ENCODE measurements around the gene CCDC12. TPM values are rescaled to one million over a fixed set of nuclear protein-coding genes. Genes with fewer than 3 reads are reported as not detected.

CCDC12 gene
- polyA plus RNA-seq (2013, experiment 1 of 2) = 34.0 TPM
- polyA plus RNA-seq (2013, experiment 2 of 2) = 32.3 TPM

DNA sequence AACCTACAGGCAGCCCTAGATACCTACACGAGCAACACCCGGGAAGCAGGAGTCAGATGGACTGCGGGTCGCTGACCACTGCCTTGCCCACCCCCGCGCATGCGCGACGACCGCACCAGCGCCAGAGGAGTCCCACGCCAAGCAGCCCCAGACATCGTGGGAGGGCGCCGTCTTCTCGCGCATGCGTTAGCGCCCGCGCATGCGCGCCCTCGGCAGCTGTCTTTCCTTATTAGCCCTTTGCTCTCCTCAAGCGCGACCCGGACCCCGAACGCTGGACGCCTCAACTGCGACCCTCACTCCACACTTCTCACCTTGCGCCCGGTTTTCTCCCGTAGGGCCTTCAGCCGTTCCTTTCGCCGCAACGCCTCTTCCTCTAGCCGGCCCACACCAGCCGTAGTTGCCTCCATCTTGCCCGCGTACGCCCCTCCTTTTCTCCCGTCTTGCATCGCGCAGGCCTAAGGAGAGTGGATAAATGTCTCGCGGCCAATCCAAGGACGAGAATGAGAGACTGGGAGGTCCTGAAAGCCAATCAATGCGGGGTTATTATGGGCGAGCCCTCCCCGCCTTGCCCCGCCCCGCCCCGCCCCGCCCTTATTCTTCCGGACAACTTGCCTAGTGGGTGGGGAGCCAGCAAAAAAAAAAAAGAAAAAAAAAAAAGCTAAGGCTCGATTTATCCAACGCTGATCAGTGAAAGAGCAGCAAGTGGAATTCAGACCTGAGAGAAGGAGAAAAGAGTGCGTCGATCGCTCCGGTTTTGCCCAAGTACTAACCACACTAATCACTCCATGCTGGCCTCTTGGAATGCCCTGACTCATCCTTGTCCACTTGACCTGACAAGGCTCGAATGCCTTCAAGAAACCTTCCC is at the start of gene CCDC12:
Gene CCDC12 (minus strand): TSS at position 420 of the 865 bp plus-strand sequence. CDS start 13 bp downstream, at position 407.
- peak within 1 kb of the TSS; percentile 95 for H3K27ac ChIP-seq (ENCODE audit: low read depth, low read length, severe bottlenecking)
- H3K9me3 ChIP-seq (ENCODE audit: control insufficient read depth, low read length) = peaks cover 4% of the 10 kb centered on the region
- peaks cover 12% of the 10 kb centered on the region for H3K4me1 ChIP-seq (ENCODE audit: control insufficient read depth, insufficient read depth, low read length, poor library complexity, severe bottlenecking)
- peak within 1 kb of the TSS; percentile 76 for H3K4me3 ChIP-seq (ENCODE audit: extremely low read depth, insufficient read depth, low read length, poor library complexity, severe bottlenecking)
- 0 to 1% methylated on average over 37 to 46 of the region's 64 CpGs for whole genome bisulfite sequencing, 2 experiments (ENCODE audit: insufficient coverage in 2 of 2)
- H3K36me3 ChIP-seq (ENCODE audit: control insufficient read depth, insufficient read depth, low read length) = peaks cover 25% of the 10 kb centered on the region

DNA sequence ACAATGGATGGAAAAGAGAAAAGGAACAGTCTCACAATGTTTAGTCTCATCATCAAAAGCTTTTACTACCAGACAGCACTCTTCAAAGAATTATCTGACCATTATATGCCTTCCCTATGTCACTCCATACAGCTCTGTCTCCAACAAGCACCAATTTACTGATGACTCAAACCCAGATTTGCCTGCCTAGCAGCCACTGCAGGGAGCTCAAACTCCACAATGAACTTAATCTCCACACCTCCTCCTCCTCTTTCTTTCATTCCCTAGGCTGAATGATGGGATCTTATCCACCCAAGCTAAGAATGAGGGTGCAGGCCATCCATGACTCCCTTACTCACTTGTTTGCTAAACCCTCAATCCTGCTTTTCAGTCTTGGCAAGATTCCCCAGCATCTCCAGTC is 48.4 kb upstream of the CCDC12 start:
- no peak overlapping the region for H3K27ac ChIP-seq (ENCODE audit: low read depth, low read length, severe bottlenecking)

DNA sequence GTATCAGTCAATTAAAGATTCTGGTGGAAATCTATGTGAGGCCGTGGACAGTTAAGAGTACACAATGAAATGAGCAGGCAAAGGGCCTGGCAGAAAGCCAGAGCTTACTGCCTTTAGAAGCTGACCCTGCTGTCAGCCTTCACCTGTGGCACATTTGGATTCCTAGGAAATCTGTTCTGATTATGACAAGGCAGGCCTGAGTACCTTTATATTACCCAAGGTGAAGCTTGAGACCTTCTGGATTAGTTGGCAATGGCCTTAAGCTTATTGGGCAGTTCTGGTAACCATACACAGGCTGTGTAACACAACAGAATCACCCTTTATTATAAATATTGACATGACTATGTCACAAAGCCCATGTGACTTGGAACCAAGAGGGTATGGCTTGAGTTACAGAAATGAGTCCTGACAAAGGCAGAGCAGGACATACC is 46.1 kb upstream of the CCDC12 start:
- Histone ChIP-seq H3K9me3 (ENCODE audit: control insufficient read depth, low read length) (no peaks in the 10 kb centered on the region), H3K27ac (ENCODE audit: low read depth, low read length, severe bottlenecking) (no peak overlapping the region), H3K4me1 (ENCODE audit: control insufficient read depth, insufficient read depth, low read length, poor library complexity, severe bottlenecking) (peaks cover 5% of the 10 kb centered on the region), H3K4me3 (ENCODE audit: extremely low read depth, insufficient read depth, low read length, poor library complexity, severe bottlenecking) (no peak overlapping the region), H3K36me3 (ENCODE audit: control insufficient read depth, insufficient read depth, low read length) (peaks cover 27% of the 10 kb centered on the region)
- WGBS, 2 experiments (ENCODE audit: insufficient coverage in 2 of 2) = 100% methylated on average over 1 of the region's 1 CpG

More for the DNA sequence above, 48.4 kb upstream of the CCDC12 start:
- Histone ChIP-seq H3K4me3 (ENCODE audit: extremely low read depth, insufficient read depth, low read length, poor library complexity, severe bottlenecking) (no peak overlapping the region), H3K36me3 (ENCODE audit: control insufficient read depth, insufficient read depth, low read length) (peaks cover 21% of the 10 kb centered on the region), H3K4me1 (ENCODE audit: control insufficient read depth, insufficient read depth, low read length, poor library complexity, severe bottlenecking) (peaks cover 5% of the 10 kb centered on the region), H3K9me3 (ENCODE audit: control insufficient read depth, low read length) (no peaks in the 10 kb centered on the region)

DNA sequence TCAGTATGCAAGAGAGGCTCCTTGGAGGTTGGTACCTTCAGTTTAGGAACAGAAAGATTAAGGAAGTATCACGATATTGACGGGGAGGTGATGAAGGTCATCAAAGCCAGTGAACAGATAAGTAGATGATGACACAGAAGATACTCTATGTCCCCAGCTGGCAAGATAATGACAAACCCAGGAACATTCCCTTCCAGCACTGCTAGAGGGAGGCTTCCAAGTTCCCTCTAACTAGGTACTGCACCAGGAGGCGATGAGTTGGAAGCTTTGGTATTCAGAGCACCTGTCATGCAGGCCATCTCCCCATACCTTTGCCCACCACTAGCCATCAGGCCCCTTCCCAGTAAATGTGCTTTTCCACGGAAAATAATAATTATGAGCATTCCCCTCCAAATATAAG is 43.8 kb upstream of the CCDC12 start:
- Histone ChIP-seq H3K4me3 (ENCODE audit: extremely low read depth, insufficient read depth, low read length, poor library complexity, severe bottlenecking) (no peak overlapping the region), H3K4me1 (ENCODE audit: control insufficient read depth, insufficient read depth, low read length, poor library complexity, severe bottlenecking) (peaks cover 17% of the 10 kb centered on the region), H3K27ac (ENCODE audit: low read depth, low read length, severe bottlenecking) (no peak overlapping the region), H3K9me3 (ENCODE audit: control insufficient read depth, low read length) (no peaks in the 10 kb centered on the region), H3K36me3 (ENCODE audit: control insufficient read depth, insufficient read depth, low read length) (peaks cover 47% of the 10 kb centered on the region)
- WGBS, 2 experiments (ENCODE audit: insufficient coverage in 2 of 2) = 92 to 94% methylated on average over 3 of the region's 4 CpGs

DNA sequence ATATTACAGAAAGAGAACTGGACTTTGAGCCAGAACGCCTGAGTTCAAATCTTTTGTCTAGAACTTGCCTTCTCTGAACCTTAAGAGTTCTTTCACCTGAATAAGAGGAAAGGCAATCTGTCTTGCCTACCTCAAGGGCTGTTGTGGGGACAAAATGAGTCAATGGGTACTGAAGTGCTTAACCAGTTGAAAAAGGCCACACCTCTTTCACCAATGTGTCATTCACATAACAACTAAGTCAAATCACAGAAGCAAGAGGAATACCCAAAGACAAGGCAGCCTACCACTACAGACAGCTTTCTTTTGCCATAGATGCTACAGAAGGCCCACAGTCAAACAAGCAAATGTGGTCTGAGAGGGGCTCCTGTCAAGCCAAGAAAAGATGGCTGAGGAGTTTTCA is 42.7 kb upstream of the CCDC12 start:
- H3K4me1 ChIP-seq (ENCODE audit: control insufficient read depth, insufficient read depth, low read length, poor library complexity, severe bottlenecking) = peaks cover 17% of the 10 kb centered on the region
- 89 to 100% methylated on average over 1 of the region's 1 CpG for WGBS, 2 experiments (ENCODE audit: insufficient coverage in 2 of 2)
- H3K36me3 ChIP-seq (ENCODE audit: control insufficient read depth, insufficient read depth, low read length) = peaks cover 55% of the 10 kb centered on the region
- no peak overlapping the region for H3K27ac ChIP-seq (ENCODE audit: low read depth, low read length, severe bottlenecking)
- H3K4me3 ChIP-seq (ENCODE audit: extremely low read depth, insufficient read depth, low read length, poor library complexity, severe bottlenecking) = no peak overlapping the region
- no peaks in the 10 kb centered on the region for H3K9me3 ChIP-seq (ENCODE audit: control insufficient read depth, low read length)

DNA sequence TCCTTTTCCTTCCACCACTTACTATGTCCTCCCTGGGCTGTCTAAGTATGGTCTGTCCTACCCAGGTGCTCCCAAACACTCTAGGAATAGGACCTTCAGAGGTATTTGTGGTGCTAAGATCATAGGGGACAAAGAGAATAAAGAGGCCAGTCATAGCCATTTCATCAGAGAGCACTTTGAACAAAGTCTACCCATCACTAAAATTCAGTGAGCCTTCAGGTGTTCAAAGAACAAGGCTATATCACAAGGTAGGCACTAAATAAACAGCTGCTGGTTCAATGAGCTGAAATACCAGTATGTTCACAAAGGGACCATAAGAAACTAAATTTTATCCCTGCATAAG is 41.7 kb upstream of the CCDC12 start:
- H3K36me3 ChIP-seq (ENCODE audit: control insufficient read depth, insufficient read depth, low read length) = peaks cover 55% of the 10 kb centered on the region
- H3K4me1 ChIP-seq (ENCODE audit: control insufficient read depth, insufficient read depth, low read length, poor library complexity, severe bottlenecking) = peaks cover 17% of the 10 kb centered on the region
- no peak overlapping the region for H3K27ac ChIP-seq (ENCODE audit: low read depth, low read length, severe bottlenecking)
- no peaks in the 10 kb centered on the region for H3K9me3 ChIP-seq (ENCODE audit: control insufficient read depth, low read length)
- no peak overlapping the region for H3K4me3 ChIP-seq (ENCODE audit: extremely low read depth, insufficient read depth, low read length, poor library complexity, severe bottlenecking)

DNA sequence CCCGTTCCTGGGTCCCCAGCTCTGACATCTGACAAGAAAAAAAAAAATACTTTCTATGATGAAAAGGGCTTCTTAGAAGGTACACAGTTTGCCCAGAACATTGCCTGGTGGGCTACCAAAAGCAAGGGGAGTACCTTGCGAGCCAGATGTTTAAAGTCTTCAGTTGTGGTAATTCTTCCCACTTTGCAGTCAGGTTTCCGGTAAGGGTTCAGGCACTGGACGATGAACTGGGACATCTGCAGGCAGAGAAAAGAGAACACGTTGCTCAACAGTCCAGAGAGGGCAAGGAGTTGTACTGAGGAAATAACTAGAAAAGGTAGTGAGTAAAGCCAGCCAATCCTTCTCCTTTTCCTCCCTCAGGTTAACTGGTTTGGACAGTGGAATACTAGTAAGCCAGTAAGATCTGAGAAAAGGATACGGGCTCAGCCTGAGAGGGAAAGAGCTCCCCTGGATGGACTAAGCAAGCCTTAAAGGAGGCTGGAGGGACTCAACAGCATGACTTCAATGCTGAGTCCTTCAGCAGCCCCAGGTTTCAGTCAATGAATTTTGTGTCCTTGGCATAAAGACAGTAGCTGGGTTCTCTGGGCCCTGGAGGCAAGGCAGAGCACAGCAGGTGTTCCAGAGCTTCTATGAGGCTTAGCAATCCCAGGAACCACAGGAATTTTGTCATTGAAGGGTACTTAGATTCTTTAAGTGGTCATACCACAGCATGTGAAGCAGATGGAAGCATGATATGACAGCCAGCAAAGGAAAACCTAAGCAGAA is 41.1 kb upstream of the CCDC12 start:
- peaks cover 55% of the 10 kb centered on the region for H3K36me3 ChIP-seq (ENCODE audit: control insufficient read depth, insufficient read depth, low read length)
- 94 to 98% methylated on average over 3 to 5 of the region's 6 CpGs for WGBS, 2 experiments (ENCODE audit: insufficient coverage in 2 of 2)
- no peak overlapping the region for H3K4me3 ChIP-seq (ENCODE audit: extremely low read depth, insufficient read depth, low read length, poor library complexity, severe bottlenecking)
- no peaks in the 10 kb centered on the region for H3K9me3 ChIP-seq (ENCODE audit: control insufficient read depth, low read length)
- H3K27ac ChIP-seq (ENCODE audit: low read depth, low read length, severe bottlenecking) = peak overlapping the region; percentile 61
- H3K4me1 ChIP-seq (ENCODE audit: control insufficient read depth, insufficient read depth, low read length, poor library complexity, severe bottlenecking) = peaks cover 17% of the 10 kb centered on the region

DNA sequence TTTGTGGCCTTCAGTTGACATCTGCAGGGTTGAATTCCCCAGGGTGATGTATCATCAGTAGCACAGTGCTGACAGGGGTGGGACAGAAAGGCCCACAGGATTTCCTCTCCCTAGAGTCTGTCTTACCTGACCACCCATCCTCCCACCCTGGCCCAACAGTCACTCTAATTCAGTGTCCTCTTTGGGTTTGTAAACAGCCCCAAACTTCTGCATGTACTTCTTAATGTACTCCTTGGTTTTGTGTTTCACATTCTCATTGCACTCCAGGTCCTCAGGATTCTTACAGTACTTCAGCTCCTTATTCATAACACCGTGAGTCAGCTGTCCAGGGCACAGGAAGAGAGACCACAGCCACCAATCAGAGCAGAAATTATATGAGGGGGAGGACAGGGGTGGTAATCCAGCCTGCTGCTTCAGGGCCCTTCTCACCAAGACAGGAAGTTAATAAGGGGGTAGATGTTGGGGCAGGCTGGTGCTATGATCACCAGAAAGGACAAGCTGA is 40.4 kb upstream of the CCDC12 start:
- Histone ChIP-seq H3K4me3 (ENCODE audit: extremely low read depth, insufficient read depth, low read length, poor library complexity, severe bottlenecking) (no peak overlapping the region), H3K27ac (ENCODE audit: low read depth, low read length, severe bottlenecking) (peak overlapping the region; percentile 61), H3K4me1 (ENCODE audit: control insufficient read depth, insufficient read depth, low read length, poor library complexity, severe bottlenecking) (peaks cover 17% of the 10 kb centered on the region), H3K36me3 (ENCODE audit: control insufficient read depth, insufficient read depth, low read length) (peaks cover 55% of the 10 kb centered on the region), H3K9me3 (ENCODE audit: control insufficient read depth, low read length) (no peaks in the 10 kb centered on the region)
- WGBS, 2 experiments (ENCODE audit: insufficient coverage in 2 of 2) = no CpG with 5 or more reads among the region's 1 CpG

DNA sequence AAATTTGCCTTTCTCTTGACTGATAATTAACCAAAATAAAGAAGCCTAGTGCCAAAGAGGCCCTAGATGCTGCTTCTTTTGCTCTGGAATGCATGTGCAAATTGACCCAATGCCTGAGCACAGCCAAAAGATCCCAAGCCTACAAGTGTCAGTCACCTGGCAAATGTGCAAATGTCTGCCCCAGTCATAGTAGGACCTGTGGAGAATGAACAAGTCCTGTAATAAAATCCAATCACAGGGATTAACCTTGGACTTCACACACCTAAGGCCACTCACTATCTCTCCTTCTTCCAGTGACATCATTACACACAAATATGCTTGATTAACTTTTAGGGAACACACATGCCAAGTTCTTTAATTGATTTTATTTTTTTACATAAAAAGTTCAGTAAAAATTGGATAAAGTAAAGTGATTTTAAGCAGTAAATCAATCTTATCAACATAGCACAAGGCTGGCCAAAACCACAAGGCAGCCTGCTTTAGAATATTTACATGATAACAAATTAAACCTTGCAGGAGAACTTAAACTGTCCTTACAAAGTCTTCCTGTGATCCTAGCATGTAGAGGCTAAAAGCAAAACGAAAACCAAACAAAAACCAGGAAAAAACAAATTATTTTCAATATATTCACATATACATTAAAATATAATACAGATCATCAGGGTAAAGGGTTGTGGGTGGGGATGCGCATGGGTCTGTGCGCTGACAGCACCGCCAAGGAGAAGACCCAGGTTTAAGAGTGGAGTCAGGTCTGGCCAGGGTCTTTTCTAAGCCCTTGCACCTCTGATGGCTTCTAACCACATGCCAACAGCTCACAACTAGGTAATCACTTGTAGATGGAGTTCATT is 39.8 kb upstream of the CCDC12 start:
- Histone ChIP-seq H3K4me3 (ENCODE audit: extremely low read depth, insufficient read depth, low read length, poor library complexity, severe bottlenecking) (no peak overlapping the region), H3K27ac (ENCODE audit: low read depth, low read length, severe bottlenecking) (no peak overlapping the region), H3K4me1 (ENCODE audit: control insufficient read depth, insufficient read depth, low read length, poor library complexity, severe bottlenecking) (peaks cover 17% of the 10 kb centered on the region), H3K9me3 (ENCODE audit: control insufficient read depth, low read length) (no peaks in the 10 kb centered on the region), H3K36me3 (ENCODE audit: control insufficient read depth, insufficient read depth, low read length) (peaks cover 55% of the 10 kb centered on the region)
- 100% methylated on average over 3 of the region's 4 CpGs; no CpG with 5 or more reads in 1 of the 2 experiments for WGBS, 2 experiments (ENCODE audit: insufficient coverage in 2 of 2)

DNA sequence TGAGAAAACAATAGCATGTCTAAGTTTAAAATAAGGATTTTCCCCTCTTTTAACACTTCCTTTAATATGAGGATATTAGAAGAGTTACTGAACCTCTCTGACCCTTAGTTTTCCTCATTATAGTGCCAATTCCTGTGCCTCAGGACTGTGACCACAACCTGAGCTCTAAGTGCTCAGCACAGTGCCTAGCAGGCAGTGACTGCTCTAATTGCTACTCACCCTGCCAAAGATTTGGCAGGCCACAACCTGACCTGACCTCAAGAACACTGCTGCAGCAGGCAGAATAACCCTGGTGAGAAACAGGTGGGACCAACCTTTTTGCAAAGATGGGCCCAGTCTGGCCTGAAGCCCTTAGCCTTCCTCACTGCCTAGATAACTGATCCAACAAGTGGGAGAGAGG is 38.6 kb upstream of the CCDC12 start:
- H3K9me3 ChIP-seq (ENCODE audit: control insufficient read depth, low read length) = no peaks in the 10 kb centered on the region
- no peak overlapping the region for H3K27ac ChIP-seq (ENCODE audit: low read depth, low read length, severe bottlenecking)
- H3K4me3 ChIP-seq (ENCODE audit: extremely low read depth, insufficient read depth, low read length, poor library complexity, severe bottlenecking) = no peak overlapping the region
- peaks cover 18% of the 10 kb centered on the region for H3K4me1 ChIP-seq (ENCODE audit: control insufficient read depth, insufficient read depth, low read length, poor library complexity, severe bottlenecking)
- H3K36me3 ChIP-seq (ENCODE audit: control insufficient read depth, insufficient read depth, low read length) = peaks cover 52% of the 10 kb centered on the region
